HepG2 (cell line): ENCODE measurements around the gene KHK. TPM values are rescaled to one million over a fixed set of nuclear protein-coding genes. Genes with fewer than 3 reads are reported as not detected.

ENCODE experiments used
- ATF7-NPFF ChIP-seq: sonication (generic); formaldehyde crosslinking; IDR thresholded peaks from 2 replicates; pipeline ENCODE4 v1.8.1; 2023; ENCODE audit warnings: mild to moderate bottlenecking, low read depth, missing genetic modification reagents, moderate library complexity
- FOXK2 ChIP-seq: fragments of 450-650 bp; IDR thresholded peaks from 2 replicates; pipeline ENCODE4 v1.6.1; 2016
- FOXP4 ChIP-seq: sonication (generic); formaldehyde crosslinking; IDR thresholded peaks from 2 replicates; pipeline ENCODE4 v1.4.0; 2020; ENCODE audit warnings: missing genetic modification reagents
- GATAD2A ChIP-seq: IDR thresholded peaks from 2 replicates; pipeline ENCODE4 v1.6.1; 2016
- GMEB1 ChIP-seq: sonication (generic); formaldehyde crosslinking; IDR thresholded peaks from 2 replicates; pipeline ENCODE4 v1.5.1; 2020; ENCODE audit warnings: missing genetic modification reagents, mild to moderate bottlenecking, borderline replicate concordance
- JARID2 ChIP-seq: sonication (generic); formaldehyde crosslinking; IDR thresholded peaks from 2 replicates; pipeline ENCODE4 v1.8.1; 2023; ENCODE audit warnings: missing genetic modification reagents, inconsistent platforms; ENCODE audit not compliant: insufficient replicate concordance
- JUND ChIP-seq: sonication (generic); formaldehyde crosslinking; IDR thresholded peaks from 2 replicates; pipeline ENCODE4 v1.8.0; 2022; ENCODE audit warnings: mild to moderate bottlenecking, missing genetic modification reagents
- MLLT10 ChIP-seq: sonication (generic); formaldehyde crosslinking; IDR thresholded peaks from 2 replicates; pipeline ENCODE4 v1.4.0; 2020; ENCODE audit warnings: missing genetic modification reagents
- MXD4 ChIP-seq: IDR thresholded peaks from 2 replicates; pipeline ENCODE4 v1.6.1; 2016; ENCODE audit warnings: mild to moderate bottlenecking, missing biosample characterization, missing genetic modification reagents
- NFRKB ChIP-seq: fragments of 450-650 bp; IDR thresholded peaks from 2 replicates; pipeline ENCODE4 v1.6.1; 2017
- SATB2 ChIP-seq: sonication (generic); formaldehyde crosslinking; IDR thresholded peaks from 2 replicates; pipeline ENCODE4 v1.5.0; 2020; ENCODE audit warnings: missing genetic modification reagents
- SOX13 ChIP-seq, 3 experiments: fragments of 450-650 bp in 1 of 3; sonication (generic) in 1 of 3; formaldehyde crosslinking in 1 of 3; IDR thresholded peaks in 2 of 3; conservative IDR thresholded peaks in 1 of 3; 2 replicates each; pipeline versions ENCODE4 v1.5.0 to v1.6.1; 2016 to 2020; ENCODE audit warnings: antibody characterized with exemption in 1 of 3, mild to moderate bottlenecking in 1 of 3, missing compliant biosample characterization in 1 of 3, missing genetic modification reagents in 1 of 3, moderate library complexity in 1 of 3
- TAF15 ChIP-seq: fragments of 200-400 bp; formaldehyde crosslinking; IDR thresholded peaks from one replicate; pipeline ENCODE4 v1.6.1; 2018; ENCODE audit warnings: mild to moderate bottlenecking, low read depth, low read length; ENCODE audit not compliant: poor library complexity, severe bottlenecking
- TBL1XR1 ChIP-seq: fragments of 150-350 bp; IDR thresholded peaks from 2 replicates; pipeline ENCODE4 v1.6.1; 2014; ENCODE audit warnings: borderline replicate concordance, low read length; ENCODE audit not compliant: partially characterized antibody
- TEAD2 ChIP-seq: sonication (generic); formaldehyde crosslinking; IDR thresholded peaks from 2 replicates; pipeline ENCODE4 v1.9.0; 2021; ENCODE audit warnings: missing genetic modification reagents
- YEATS4 ChIP-seq: sonication (generic); formaldehyde crosslinking; IDR thresholded peaks from 2 replicates; pipeline ENCODE4 v1.4.0; 2020; ENCODE audit warnings: missing genetic modification reagents, borderline replicate concordance
- ZBTB2 ChIP-seq: sonication (generic); formaldehyde crosslinking; IDR thresholded peaks from 2 replicates; pipeline ENCODE4 v1.8.0; 2022; ENCODE audit warnings: low read depth, missing genetic modification reagents
- ZBTB26 ChIP-seq: IDR thresholded peaks from 2 replicates; pipeline ENCODE4 v1.6.1; 2016; ENCODE audit warnings: missing compliant biosample characterization, missing genetic modification reagents, borderline replicate concordance
- ZNF350 ChIP-seq: sonication (generic); formaldehyde crosslinking; IDR thresholded peaks from 2 replicates; pipeline ENCODE4 v1.4.0; 2020; ENCODE audit warnings: mild to moderate bottlenecking, low read depth, missing genetic modification reagents, borderline replicate concordance
- ZNF749 ChIP-seq: sonication (generic); formaldehyde crosslinking; IDR thresholded peaks from 2 replicates; pipeline ENCODE4 v1.8.0; 2022; ENCODE audit warnings: mild to moderate bottlenecking, missing genetic modification reagents, moderate library complexity, borderline replicate concordance
- ZNF788 ChIP-seq: sonication (generic); formaldehyde crosslinking; IDR thresholded peaks from 2 replicates; pipeline ENCODE4 v1.5.0; 2020; ENCODE audit warnings: mild to moderate bottlenecking, missing genetic modification reagents, borderline replicate concordance
- ZNF879 ChIP-seq: sonication (generic); formaldehyde crosslinking; IDR thresholded peaks from 2 replicates; pipeline ENCODE4 v1.8.1; 2023; ENCODE audit warnings: missing genetic modification reagents
- ZSCAN25 ChIP-seq: sonication (generic); formaldehyde crosslinking; IDR thresholded peaks from 2 replicates; pipeline ENCODE4 v1.8.0; 2022; ENCODE audit warnings: mild to moderate bottlenecking, missing genetic modification reagents
- polyA plus RNA-seq, 8 experiments: library from polyadenylated mRNA; depleted of rRNA in 3 of 8; stranded (reverse) in 7 of 8; unstranded in 1 of 8; fragments of >200 nt; fragmentation: Illumina TruSeq in 4 of 8; extraction: Trizol in 4 of 8; gene quantifications; 2 replicates each; pipeline versions ENCODE4 v1.2.1 to v1.2.3, GENCODE V29; 2011 to 2016; ENCODE audit warnings: low read depth in 4 of 8, missing spikeins in 1 of 8, mixed read lengths in 1 of 8; ENCODE audit not compliant: insufficient read depth in 1 of 8
- total RNA-seq, 5 experiments: library from RNA; depleted of rRNA; stranded (reverse); fragments of >200 nt; fragmentation: Illumina TruSeq; extraction: Trizol; gene quantifications; 2 replicates each; pipeline ENCODE4 v1.2.3, GENCODE V29; 2016; ENCODE audit warnings: low read depth in 1 of 5

The KHK gene
- total and polyA plus RNA-seq, 2 of the 13 experiments (the other 11 are each of a cell fraction or from before 2014, with no cell fraction given), result 40.9 to 99.2 TPM

GRCh38 chr2:27133905-27134780 lies 47.6 kb downstream of the KHK start, which contains the start of gene PREB (continued):
- no peak for TF ChIP-seq NFRKB
- no peak; the same call in 1 of the 2 replicates for TF ChIP-seq FOXP4 (CRISPR knock-in tag)
- TF ChIP-seq SOX13 (IDR thresholded peaks at IDR 0.05), result no peak
- peak in 1 of 2 experiments; percentile 15; a peak in 1 of 4 replicates for TF ChIP-seq SOX13 (CRISPR knock-in tag; conservative IDR thresholded peaks at IDR 0.05 in 1 of 2, IDR thresholded peaks at IDR 0.05 in 1 of 2)
- no peak for TF ChIP-seq JARID2 (CRISPR knock-in tag)
- peak; percentile 82; the same call in 1 of the 2 replicates for TF ChIP-seq GMEB1 (CRISPR knock-in tag)
- TF ChIP-seq JUND, result no peak
- TF ChIP-seq MLLT10, result no peak
- peak; percentile 94 for TF ChIP-seq ATF7-NPFF (CRISPR knock-in tag)
- TF ChIP-seq SATB2, result no peak
- no peak for TF ChIP-seq ZNF749 (CRISPR knock-in tag)
- peak; percentile 23; the same call in 1 of the 2 replicates for TF ChIP-seq ZSCAN25 (CRISPR knock-in tag)
- TF ChIP-seq ZNF879, result peak; percentile 77; the same call in 1 of the 2 replicates
- TF ChIP-seq ZNF788 (CRISPR knock-in tag), result no peak
- TF ChIP-seq GATAD2A (CRISPR knock-in tag), result no peak
- peak; percentile 15; the same call in 1 of the 2 replicates for TF ChIP-seq ZBTB26 (CRISPR knock-in tag)
- no peak for TF ChIP-seq ZBTB2
- peak; percentile 85; the same call in 1 of the 2 replicates for TF ChIP-seq YEATS4 (CRISPR knock-in tag)
- TF ChIP-seq TBL1XR1, result no peak
- no peak for TF ChIP-seq TAF15
- TF ChIP-seq MXD4, result peak; percentile 67; the same call in 1 of the 2 replicates
- no peak for TF ChIP-seq TEAD2 (CRISPR knock-in tag)
- peak; percentile 31 for TF ChIP-seq ZNF350
- no peak for TF ChIP-seq FOXK2
